SH-SY5Y (cell line): ENCODE results near the gene SCN5A.

ENCODE experiments used
- GATA2 ChIP-seq: IDR thresholded peaks from 2 replicates; pipeline ENCODE4 v1.6.1; 2011; ENCODE audit warnings: mild to moderate bottlenecking, low read depth, low read length
- GATA3 ChIP-seq: IDR thresholded peaks from 2 replicates; pipeline ENCODE4 v1.6.1; 2011; ENCODE audit warnings: low read depth, mild to moderate bottlenecking, low read length, moderate library complexity

DNA sequence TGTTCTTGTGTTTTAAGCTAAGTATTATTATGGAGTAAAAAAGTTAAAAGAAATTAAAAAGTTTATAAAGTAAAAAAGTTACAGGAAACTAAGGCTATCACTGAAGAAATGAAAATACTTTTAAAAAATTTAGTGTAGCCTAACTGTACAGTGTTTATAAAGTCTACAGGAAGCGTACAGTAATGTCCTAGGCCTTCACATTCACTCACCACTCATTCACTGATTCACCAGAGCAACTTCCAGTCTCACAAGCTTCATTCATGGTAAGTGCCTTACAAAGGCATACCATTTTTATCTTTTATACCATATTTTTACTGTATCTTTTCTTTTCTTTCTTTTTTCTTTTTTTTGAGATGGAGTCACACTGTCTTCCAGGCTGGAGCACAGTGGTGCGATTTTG is 40.7 kb upstream of the SCN5A start:
- no peak for TF ChIP-seq GATA3
- no peak for TF ChIP-seq GATA2
